PC-9 (cell line): Measurements from ENCODE around the gene ZNF148.

ENCODE experiments used
- EZH2 ChIP-seq: fragments of 200-600 bp; sonication (generic); IDR thresholded peaks from 2 replicates; pipeline ENCODE4 v1.8.0; 2017; ENCODE audit warnings: antibody characterized with exemption, low read depth
- TF ChIP-seq, protein P1 (sequence below): fragments of 200-600 bp; sonication (generic); conservative IDR thresholded peaks from 2 replicates; pipeline ENCODE4 v1.6.1; 2017; ENCODE audit warnings: mixed run types, antibody characterized with exemption, mild to moderate bottlenecking, moderate library complexity

DNA sequence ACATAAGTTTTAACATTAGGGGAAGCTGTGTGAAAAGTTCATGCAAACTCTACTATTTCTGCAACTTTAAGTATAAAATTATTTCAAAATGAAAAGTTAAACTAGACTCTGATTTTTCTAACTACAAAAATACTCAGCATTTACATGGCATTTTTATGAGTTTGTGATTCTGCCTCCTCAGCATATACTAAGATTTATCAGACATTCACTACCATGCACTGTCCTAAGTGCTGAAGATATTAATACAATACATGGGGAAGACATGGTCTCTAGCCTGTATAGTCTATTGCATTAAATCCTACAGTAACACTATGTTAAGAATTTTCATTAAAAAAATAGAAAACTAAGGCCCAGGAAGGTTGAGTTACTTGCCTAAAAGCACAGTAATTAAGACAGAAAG lies 80.7 kb downstream of the ZNF148 start:
- TF ChIP-seq, protein P1, sequence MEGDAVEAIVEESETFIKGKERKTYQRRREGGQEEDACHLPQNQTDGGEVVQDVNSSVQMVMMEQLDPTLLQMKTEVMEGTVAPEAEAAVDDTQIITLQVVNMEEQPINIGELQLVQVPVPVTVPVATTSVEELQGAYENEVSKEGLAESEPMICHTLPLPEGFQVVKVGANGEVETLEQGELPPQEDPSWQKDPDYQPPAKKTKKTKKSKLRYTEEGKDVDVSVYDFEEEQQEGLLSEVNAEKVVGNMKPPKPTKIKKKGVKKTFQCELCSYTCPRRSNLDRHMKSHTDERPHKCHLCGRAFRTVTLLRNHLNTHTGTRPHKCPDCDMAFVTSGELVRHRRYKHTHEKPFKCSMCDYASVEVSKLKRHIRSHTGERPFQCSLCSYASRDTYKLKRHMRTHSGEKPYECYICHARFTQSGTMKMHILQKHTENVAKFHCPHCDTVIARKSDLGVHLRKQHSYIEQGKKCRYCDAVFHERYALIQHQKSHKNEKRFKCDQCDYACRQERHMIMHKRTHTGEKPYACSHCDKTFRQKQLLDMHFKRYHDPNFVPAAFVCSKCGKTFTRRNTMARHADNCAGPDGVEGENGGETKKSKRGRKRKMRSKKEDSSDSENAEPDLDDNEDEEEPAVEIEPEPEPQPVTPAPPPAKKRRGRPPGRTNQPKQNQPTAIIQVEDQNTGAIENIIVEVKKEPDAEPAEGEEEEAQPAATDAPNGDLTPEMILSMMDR, result no peak
- TF ChIP-seq EZH2, result no peak
